Measurements from ENCODE around the gene EPB41L4B.

GRCh38 chr9:109239240-109239639, 81.6 kb downstream of the EPB41L4B start:
- no peak for TF ChIP-seq CTCF (IDR thresholded peaks at IDR 0.05; ENCODE audit: low read depth, low read length)
- no peak for TF ChIP-seq POLR2A (IDR thresholded peaks at IDR 0.05; ENCODE audit: extremely low read depth, insufficient read length)

Measured in NB4 (cell line).